HEK293 (cell line): ENCODE data around the gene ATG101.

Experiments
- CTCF ChIA-PET: fragments of 350-600 bp; formaldehyde crosslinking; extraction: SDS; loops from one replicate; lab custom pipeline; 2021; ENCODE audit warnings: antibody characterized with exemption; lab: Yijun Ruan, JAX
- POLR2A ChIA-PET: fragments of 300-600 bp; formaldehyde crosslinking; extraction: SDS; loops from one replicate; lab custom pipeline; 2020; ENCODE audit warnings: antibody characterized with exemption, inconsistent platforms; lab: Yijun Ruan, JAX
- H3K27ac ChIP-seq: fragments of 200-500 bp; sonication (Bioruptor generic); 2 replicates; pipeline ENCODE4 v1.5.1; 2014; ENCODE audit warnings: low read depth, low read length, control low read depth, inconsistent platforms; ENCODE audit errors: extremely low read depth
- H3K36me3 ChIP-seq, 2 experiments: fragments of 200-500 bp in 1 of 2; sonication (Bioruptor generic) in 1 of 2; 1 replicate in 1 of 2; 2 replicates in 1 of 2; pipeline ENCODE4 v1.5.1; 2014 to 2017; ENCODE audit warnings: inconsistent platforms in 2 of 2, low read length in 2 of 2; ENCODE audit not compliant: control insufficient read depth in 2 of 2, insufficient read depth in 1 of 2
- H3K4me1 ChIP-seq: fragments of 200-500 bp; sonication (Bioruptor generic); 2 replicates; pipeline ENCODE4 v1.5.1; 2014; ENCODE audit warnings: mild to moderate bottlenecking, low read length, inconsistent platforms; ENCODE audit not compliant: control insufficient read depth, insufficient read depth
- H3K4me3 ChIP-seq: 2 replicates; pipeline ENCODE4 v1.5.1; 2011; ENCODE audit warnings: low read depth, mild to moderate bottlenecking, control low read depth, low read length, moderate library complexity
- H3K9me3 ChIP-seq: fragments of 200-500 bp; sonication (Bioruptor generic); 2 replicates; pipeline ENCODE4 v1.5.1; 2014; ENCODE audit warnings: low read depth, low read length, inconsistent platforms; ENCODE audit not compliant: control insufficient read depth, insufficient read depth
- BCL11B ChIP-seq: fragments of 450-650 bp; formaldehyde crosslinking; IDR thresholded peaks from 2 replicates; pipeline ENCODE4 v1.5.1; 2016; ENCODE audit warnings: low read depth, missing biosample characterization, missing genetic modification characterization
- CTCF ChIP-seq: fragments of 450-650 bp; formaldehyde crosslinking; IDR thresholded peaks from 2 replicates; pipeline ENCODE4 v1.5.1; 2016; ENCODE audit warnings: missing biosample characterization, missing genetic modification characterization
- SP3 ChIP-seq: fragments of 450-650 bp; formaldehyde crosslinking; IDR thresholded peaks from 2 replicates; pipeline ENCODE4 v1.5.1; 2016; ENCODE audit warnings: missing biosample characterization, missing genetic modification characterization
- ZBTB17 ChIP-seq: fragments of 450-650 bp; formaldehyde crosslinking; IDR thresholded peaks from 2 replicates; pipeline ENCODE4 v1.5.1; 2016; ENCODE audit warnings: missing biosample characterization, missing genetic modification characterization
- ZBTB26 ChIP-seq: fragments of 450-650 bp; formaldehyde crosslinking; optimal IDR thresholded peaks from 2 replicates; pipeline ENCODE3; 2016; ENCODE audit warnings: missing biosample characterization, mild to moderate bottlenecking, missing genetic modification characterization
- ZNF202 ChIP-seq: fragments of 450-650 bp; formaldehyde crosslinking; IDR thresholded peaks from 2 replicates; pipeline ENCODE4 v1.5.1; 2016; ENCODE audit warnings: missing biosample characterization, missing genetic modification characterization, borderline replicate concordance
- ZNF239 ChIP-seq: fragments of 450-650 bp; formaldehyde crosslinking; IDR thresholded peaks from 2 replicates; pipeline ENCODE4 v1.5.1; 2016; ENCODE audit warnings: missing biosample characterization, missing genetic modification characterization
- ZNF404 ChIP-seq: fragments of 450-650 bp; formaldehyde crosslinking; IDR thresholded peaks from 2 replicates; pipeline ENCODE4 v1.5.1; 2017; ENCODE audit warnings: missing biosample characterization, missing genetic modification characterization
- ZNF513 ChIP-seq: fragments of 450-650 bp; IDR thresholded peaks from 2 replicates; pipeline ENCODE4 v1.5.1; 2018; ENCODE audit warnings: missing biosample characterization, missing genetic modification characterization
- ZNF521 ChIP-seq: fragments of 450-650 bp; formaldehyde crosslinking; IDR thresholded peaks from 2 replicates; pipeline ENCODE4 v1.5.1; 2017; ENCODE audit warnings: missing biosample characterization, mild to moderate bottlenecking, missing genetic modification characterization
- ZNF600 ChIP-seq: fragments of 450-650 bp; formaldehyde crosslinking; IDR thresholded peaks from 2 replicates; pipeline ENCODE4 v1.5.1; 2016; ENCODE audit warnings: missing biosample characterization, missing genetic modification characterization
- ZNF692 ChIP-seq: fragments of 450-650 bp; formaldehyde crosslinking; IDR thresholded peaks from 2 replicates; pipeline ENCODE4 v1.5.1; 2016; ENCODE audit warnings: missing biosample characterization, missing genetic modification characterization

Gene ATG101

GRCh38 chr12:52067081-52067374 is 2.8 kb upstream of the ATG101 start:
- Histone ChIP-seq H3K9me3 (no peaks in the 10 kb centered on the region), H3K27ac (no peak overlapping the region), H3K4me1 (0 out of 2 replicates have a peak, but pooled peaks cover 4% of the 10 kb centered on the region), H3K4me3 (no peak overlapping the region), H3K36me3 (peaks cover 0 to 3% of the 10 kb centered on the region in 2 experiments; a peak in 1 of 3 replicates)
- TF ChIP-seq ZNF202 (tag by site-specific recombination) (no peak), ZNF600 (peak; percentile 66), ZNF239 (tag by site-specific recombination) (no peak), ZBTB17 (tag by site-specific recombination) (peak; percentile 51), ZNF404 (tag by site-specific recombination) (no peak)
- CTCF ChIA-PET = interaction anchor here (0.7 to 34.8 kb wide), 7 partner anchors 10 to 1066 kb away, joined by 3 to 794 read pairs (median 4); partner anchors contain the start of gene NR4A1
- POLR2A ChIA-PET = no interaction called here

GRCh38 chr12:52070185-52070925 is 577 bp downstream of the ATG101 start:
- Histone ChIP-seq H3K9me3 (no peaks in the 10 kb centered on the region), H3K36me3 (peaks cover 3 to 34% of the 10 kb centered on the region in 2 experiments; a peak in 2 of 3 replicates), H3K27ac (peak overlapping the region; percentile 92), H3K4me1 (0 out of 2 replicates have a peak, but pooled peaks cover 7% of the 10 kb centered on the region), H3K4me3 (peak overlapping the region; percentile 87)
- POLR2A ChIA-PET = interaction anchor here (0.8 to 2.5 kb wide), 11 partner anchors 12 to 64 kb away, joined by 3 to 24 read pairs (median 5); partner anchors contain the start of genes NR4A1 and TAMALIN
- peak; percentile 34; the same call in 1 of the 2 replicates for TF ChIP-seq ZNF513 (tag by site-specific recombination)
- TF ChIP-seq SP3 (tag by site-specific recombination) = no peak
- TF ChIP-seq ZNF521 (tag by site-specific recombination) = no peak
- peak; percentile 12 for TF ChIP-seq ZBTB26 (tag by site-specific recombination)
- TF ChIP-seq CTCF = no peak
- 0 out of 2 replicates have a peak, but pooled peaks have one; percentile 15 for TF ChIP-seq ZNF692 (tag by site-specific recombination)
- 0 out of 2 replicates have a peak, but pooled peaks have one; percentile 52 for TF ChIP-seq BCL11B (tag by site-specific recombination)
- CTCF ChIA-PET = interaction anchor here (0.7 to 34.8 kb wide), 9 partner anchors 8 to 213 kb away, joined by 3 to 794 read pairs (median 4); no protein-coding TSS in a partner anchor
